GM23338 (cell line): ENCODE measurements around the gene EPSTI1. TPM values are rescaled to one million over a fixed set of nuclear protein-coding genes. Genes with fewer than 3 reads are reported as not detected.

Experiments
- ATAC-seq: fragments of 200-7000 bp; cut with Tn5 transposase; 3 replicates; pipeline ENCODE4 v1.9.1; 2020
- DNase-seq: peaks from one replicate; pipeline ENCODE4 v3.0.0-alpha.2; 2015; ENCODE audit warnings: low spot score
- H2AFZ ChIP-seq: fragments of 200-600 bp; sonication (generic); 2 replicates; pipeline ENCODE4 v1.8.0; 2016; ENCODE audit warnings: antibody characterized with exemption, mild to moderate bottlenecking, moderate library complexity
- H3F3A ChIP-seq: fragments of 200-600 bp; sonication (generic); replicated peaks from 2 replicates; pipeline ENCODE4 v1.8.0; 2017; ENCODE audit warnings: antibody characterized with exemption, mixed run types, low read depth
- H3K27ac ChIP-seq: fragments of 200-600 bp; sonication (generic); 2 replicates; pipeline ENCODE4 v1.6.1; 2016; ENCODE audit warnings: low read depth
- H3K27me3 ChIP-seq: fragments of 200-600 bp; sonication (generic); 2 replicates; pipeline ENCODE4 v1.8.0; 2016; ENCODE audit warnings: mild to moderate bottlenecking, mixed run types, moderate library complexity; ENCODE audit not compliant: insufficient read depth
- H3K36me3 ChIP-seq: fragments of 200-600 bp; sonication (generic); 2 replicates; pipeline ENCODE4 v1.8.0; 2016; ENCODE audit warnings: mild to moderate bottlenecking; ENCODE audit not compliant: insufficient read depth
- H3K4me1 ChIP-seq: fragments of 200-600 bp; sonication (generic); 2 replicates; pipeline ENCODE4 v1.8.0; 2016; ENCODE audit warnings: mild to moderate bottlenecking, moderate library complexity; ENCODE audit not compliant: insufficient read depth
- H3K4me2 ChIP-seq: fragments of 200-600 bp; sonication (generic); 2 replicates; pipeline ENCODE4 v1.7.1; 2017; ENCODE audit warnings: mixed run types
- H3K4me3 ChIP-seq: fragments of 200-600 bp; sonication (generic); 2 replicates; pipeline ENCODE4 v1.6.1; 2016; ENCODE audit warnings: mixed run types
- H3K79me2 ChIP-seq: fragments of 200-600 bp; sonication (generic); replicated peaks from 2 replicates; pipeline ENCODE4 v1.8.0; 2017; ENCODE audit warnings: mild to moderate bottlenecking; ENCODE audit not compliant: insufficient read depth
- H3K9me2 ChIP-seq: fragments of 200-600 bp; sonication (generic); 2 replicates; pipeline ENCODE4 v1.8.0; 2017; ENCODE audit not compliant: insufficient read depth
- H4K20me1 ChIP-seq: fragments of 200-600 bp; sonication (generic); replicated peaks from 2 replicates; pipeline ENCODE4 v1.8.0; 2017; ENCODE audit warnings: mild to moderate bottlenecking; ENCODE audit not compliant: insufficient read depth
- H3K27ac Mint-ChIP-seq: 2 replicates; pipeline ENCODE4 v1.8.0; 2020; ENCODE audit warnings: inconsistent platforms, mild to moderate bottlenecking, moderate library complexity, mixed read lengths
- H3K27me3 Mint-ChIP-seq: 3 replicates; pipeline ENCODE4 v1.8.0; 2022; ENCODE audit warnings: low read depth, mild to moderate bottlenecking, moderate library complexity, mixed read lengths, inconsistent platforms; ENCODE audit not compliant: insufficient read depth, poor library complexity
- H3K36me3 Mint-ChIP-seq: 3 replicates; pipeline ENCODE4 v1.8.0; 2021; ENCODE audit warnings: low read depth, mild to moderate bottlenecking, inconsistent platforms, moderate library complexity, mixed read lengths
- H3K4me1 Mint-ChIP-seq: 3 replicates; pipeline ENCODE4 v1.8.0; 2020; ENCODE audit warnings: mild to moderate bottlenecking, inconsistent platforms, mixed read lengths
- H3K4me3 Mint-ChIP-seq: 3 replicates; pipeline ENCODE4 v1.8.0; 2021; ENCODE audit warnings: moderate library complexity, mild to moderate bottlenecking, inconsistent platforms, mixed read lengths
- H3K9me3 Mint-ChIP-seq: 3 replicates; pipeline ENCODE4 v1.8.0; 2020; ENCODE audit warnings: moderate library complexity, mild to moderate bottlenecking, inconsistent platforms, mixed read lengths
- CREB1 ChIP-seq: fragments of 250-450 bp; sonication (Bioruptor Pico); IDR thresholded peaks from 2 replicates; pipeline ENCODE4 v1.5.0; 2020; ENCODE audit warnings: low read depth, mild to moderate bottlenecking, moderate library complexity
- CTCF ChIP-seq, 2 experiments: fragments of 200-600 bp in 1 of 2; sonication (generic) in 1 of 2; conservative IDR thresholded peaks; 2 replicates each; pipeline versions ENCODE4 v1.5.1 to v1.6.1; 2016 to 2017; ENCODE audit warnings: antibody characterized with exemption in 2 of 2, low read depth in 2 of 2, mild to moderate bottlenecking in 2 of 2, moderate library complexity in 1 of 2
- ETS1 ChIP-seq: IDR thresholded peaks from 2 replicates; pipeline ENCODE4 v1.6.1; 2016; ENCODE audit warnings: antibody characterized with exemption
- EZH2 ChIP-seq: fragments of 200-600 bp; sonication (generic); IDR thresholded peaks from one replicate; pipeline ENCODE4 v1.8.0; 2017; ENCODE audit warnings: antibody characterized with exemption, mild to moderate bottlenecking, low read depth; ENCODE audit not compliant: unreplicated experiment
- EZH2phosphoT487 ChIP-seq: fragments of 200-600 bp; sonication (generic); IDR thresholded peaks from one replicate; pipeline ENCODE4 v1.8.1; 2018; ENCODE audit warnings: antibody characterized with exemption; ENCODE audit not compliant: unreplicated experiment
- JUNB ChIP-seq: IDR thresholded peaks from one replicate; pipeline ENCODE4 v1.6.1; 2016; ENCODE audit warnings: antibody characterized with exemption; ENCODE audit not compliant: unreplicated experiment
- NANOG ChIP-seq: IDR thresholded peaks from 2 replicates; pipeline ENCODE4 v1.6.1; 2016; ENCODE audit warnings: antibody characterized with exemption, borderline replicate concordance
- POLR2AphosphoS5 ChIP-seq: IDR thresholded peaks from 2 replicates; pipeline ENCODE4 v1.6.1; 2016; ENCODE audit warnings: antibody characterized with exemption, low read depth
- STAT1 ChIP-seq: IDR thresholded peaks from one replicate; pipeline ENCODE4 v1.6.1; 2016; ENCODE audit warnings: antibody characterized with exemption; ENCODE audit not compliant: unreplicated experiment
- ZNF114 ChIP-seq: fragments of 250-450 bp; sonication (Bioruptor Pico); IDR thresholded peaks from 2 replicates; pipeline ENCODE4 v1.5.0; 2020; ENCODE audit warnings: mild to moderate bottlenecking, moderate library complexity
- ZNF331 ChIP-seq: fragments of 250-450 bp; sonication (Bioruptor Pico); IDR thresholded peaks from 2 replicates; pipeline ENCODE4 v1.5.0; 2020; ENCODE audit warnings: low read depth, mild to moderate bottlenecking, moderate library complexity
- polyA plus RNA-seq: library from polyadenylated mRNA; unstranded; fragments of >200 nt; fragmentation: Nextera tagmentation; extraction: Ambion mirVana; gene quantifications from 2 replicates; pipeline ENCODE4 v1.2.1, GENCODE V29; 2016
- total RNA-seq: library from RNA; depleted of rRNA; stranded (reverse); fragments of >200 nt; shearing (Covaris generic); gene quantifications from 2 replicates; pipeline ENCODE4 v1.2.3, GENCODE V29; 2014
- TF ChIP-seq, protein P1 (sequence below): fragments of 250-450 bp; sonication (Bioruptor Pico); IDR thresholded peaks from 2 replicates; pipeline ENCODE4 v1.5.0; 2020; ENCODE audit warnings: mild to moderate bottlenecking, moderate library complexity
- TF ChIP-seq, protein P2 (sequence below): IDR thresholded peaks from one replicate; pipeline ENCODE4 v1.6.1; 2018; ENCODE audit warnings: antibody characterized with exemption; ENCODE audit not compliant: unreplicated experiment

The EPSTI1 gene
- total and polyA plus RNA-seq, 2 experiments from 2014 or later: 0.10 to 0.68 TPM

DNA sequence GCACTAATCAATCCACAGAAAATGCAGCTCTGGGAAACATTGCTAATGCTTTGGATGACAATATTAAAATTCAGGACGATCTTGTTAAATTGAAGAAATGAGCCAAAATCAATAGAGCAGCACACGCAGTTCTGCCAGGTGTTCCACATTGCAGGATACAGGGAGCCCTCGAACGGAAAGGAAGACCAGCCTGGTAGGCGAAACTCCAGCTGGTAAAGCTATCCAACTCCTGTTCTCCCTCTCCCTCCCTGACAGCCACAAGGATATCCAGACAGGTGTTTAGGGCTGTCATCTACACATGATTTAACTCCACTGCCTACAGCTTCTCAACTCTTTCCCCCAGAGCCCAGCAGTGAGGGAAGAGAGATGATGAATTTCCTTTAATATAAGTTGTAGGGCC, 67.7 kb downstream of the EPSTI1 start:
- Mint-ChIP-seq H3K4me1 (no peaks in the 10 kb centered on the region), H3K9me3 (no peaks in the 10 kb centered on the region), H3K4me3 (no peak overlapping the region), H3K27ac (no peak overlapping the region), H3K36me3 (no peaks in the 10 kb centered on the region), H3K27me3 (peaks cover 1% of the 10 kb centered on the region)
- Histone ChIP-seq H4K20me1 (no peaks in the 10 kb centered on the region), H3K9me2 (peaks cover 13% of the 10 kb centered on the region; the same call in 1 of the 2 replicates), H3K36me3 (no peaks in the 10 kb centered on the region), H3K79me2 (no peaks in the 10 kb centered on the region), H3K4me2 (no peak overlapping the region), H2AFZ (no peak overlapping the region), H3F3A (no peaks in the 10 kb centered on the region), H3K27ac (no peak overlapping the region), H3K4me1 (0 out of 2 replicates have a peak, but pooled peaks cover 4% of the 10 kb centered on the region), H3K27me3 (no peaks in the 10 kb centered on the region), H3K4me3 (no peak overlapping the region)
- ATAC-seq (no peak), DNase-seq (no peak)
- TF ChIP-seq EZH2phosphoT487 (no peak), ETS1 (no peak), JUNB (no peak), ZNF331 (CRISPR knock-in tag) (no peak), POLR2AphosphoS5 (no peak), STAT1 (no peak), CREB1 (CRISPR knock-in tag) (no peak), NANOG (no peak), CTCF (conservative IDR thresholded peaks at IDR 0.05; ENCODE audit: low read depth in 2 of 2) (no peak), ZNF114 (no peak), EZH2 (no peak)
- TF ChIP-seq, protein P1, sequence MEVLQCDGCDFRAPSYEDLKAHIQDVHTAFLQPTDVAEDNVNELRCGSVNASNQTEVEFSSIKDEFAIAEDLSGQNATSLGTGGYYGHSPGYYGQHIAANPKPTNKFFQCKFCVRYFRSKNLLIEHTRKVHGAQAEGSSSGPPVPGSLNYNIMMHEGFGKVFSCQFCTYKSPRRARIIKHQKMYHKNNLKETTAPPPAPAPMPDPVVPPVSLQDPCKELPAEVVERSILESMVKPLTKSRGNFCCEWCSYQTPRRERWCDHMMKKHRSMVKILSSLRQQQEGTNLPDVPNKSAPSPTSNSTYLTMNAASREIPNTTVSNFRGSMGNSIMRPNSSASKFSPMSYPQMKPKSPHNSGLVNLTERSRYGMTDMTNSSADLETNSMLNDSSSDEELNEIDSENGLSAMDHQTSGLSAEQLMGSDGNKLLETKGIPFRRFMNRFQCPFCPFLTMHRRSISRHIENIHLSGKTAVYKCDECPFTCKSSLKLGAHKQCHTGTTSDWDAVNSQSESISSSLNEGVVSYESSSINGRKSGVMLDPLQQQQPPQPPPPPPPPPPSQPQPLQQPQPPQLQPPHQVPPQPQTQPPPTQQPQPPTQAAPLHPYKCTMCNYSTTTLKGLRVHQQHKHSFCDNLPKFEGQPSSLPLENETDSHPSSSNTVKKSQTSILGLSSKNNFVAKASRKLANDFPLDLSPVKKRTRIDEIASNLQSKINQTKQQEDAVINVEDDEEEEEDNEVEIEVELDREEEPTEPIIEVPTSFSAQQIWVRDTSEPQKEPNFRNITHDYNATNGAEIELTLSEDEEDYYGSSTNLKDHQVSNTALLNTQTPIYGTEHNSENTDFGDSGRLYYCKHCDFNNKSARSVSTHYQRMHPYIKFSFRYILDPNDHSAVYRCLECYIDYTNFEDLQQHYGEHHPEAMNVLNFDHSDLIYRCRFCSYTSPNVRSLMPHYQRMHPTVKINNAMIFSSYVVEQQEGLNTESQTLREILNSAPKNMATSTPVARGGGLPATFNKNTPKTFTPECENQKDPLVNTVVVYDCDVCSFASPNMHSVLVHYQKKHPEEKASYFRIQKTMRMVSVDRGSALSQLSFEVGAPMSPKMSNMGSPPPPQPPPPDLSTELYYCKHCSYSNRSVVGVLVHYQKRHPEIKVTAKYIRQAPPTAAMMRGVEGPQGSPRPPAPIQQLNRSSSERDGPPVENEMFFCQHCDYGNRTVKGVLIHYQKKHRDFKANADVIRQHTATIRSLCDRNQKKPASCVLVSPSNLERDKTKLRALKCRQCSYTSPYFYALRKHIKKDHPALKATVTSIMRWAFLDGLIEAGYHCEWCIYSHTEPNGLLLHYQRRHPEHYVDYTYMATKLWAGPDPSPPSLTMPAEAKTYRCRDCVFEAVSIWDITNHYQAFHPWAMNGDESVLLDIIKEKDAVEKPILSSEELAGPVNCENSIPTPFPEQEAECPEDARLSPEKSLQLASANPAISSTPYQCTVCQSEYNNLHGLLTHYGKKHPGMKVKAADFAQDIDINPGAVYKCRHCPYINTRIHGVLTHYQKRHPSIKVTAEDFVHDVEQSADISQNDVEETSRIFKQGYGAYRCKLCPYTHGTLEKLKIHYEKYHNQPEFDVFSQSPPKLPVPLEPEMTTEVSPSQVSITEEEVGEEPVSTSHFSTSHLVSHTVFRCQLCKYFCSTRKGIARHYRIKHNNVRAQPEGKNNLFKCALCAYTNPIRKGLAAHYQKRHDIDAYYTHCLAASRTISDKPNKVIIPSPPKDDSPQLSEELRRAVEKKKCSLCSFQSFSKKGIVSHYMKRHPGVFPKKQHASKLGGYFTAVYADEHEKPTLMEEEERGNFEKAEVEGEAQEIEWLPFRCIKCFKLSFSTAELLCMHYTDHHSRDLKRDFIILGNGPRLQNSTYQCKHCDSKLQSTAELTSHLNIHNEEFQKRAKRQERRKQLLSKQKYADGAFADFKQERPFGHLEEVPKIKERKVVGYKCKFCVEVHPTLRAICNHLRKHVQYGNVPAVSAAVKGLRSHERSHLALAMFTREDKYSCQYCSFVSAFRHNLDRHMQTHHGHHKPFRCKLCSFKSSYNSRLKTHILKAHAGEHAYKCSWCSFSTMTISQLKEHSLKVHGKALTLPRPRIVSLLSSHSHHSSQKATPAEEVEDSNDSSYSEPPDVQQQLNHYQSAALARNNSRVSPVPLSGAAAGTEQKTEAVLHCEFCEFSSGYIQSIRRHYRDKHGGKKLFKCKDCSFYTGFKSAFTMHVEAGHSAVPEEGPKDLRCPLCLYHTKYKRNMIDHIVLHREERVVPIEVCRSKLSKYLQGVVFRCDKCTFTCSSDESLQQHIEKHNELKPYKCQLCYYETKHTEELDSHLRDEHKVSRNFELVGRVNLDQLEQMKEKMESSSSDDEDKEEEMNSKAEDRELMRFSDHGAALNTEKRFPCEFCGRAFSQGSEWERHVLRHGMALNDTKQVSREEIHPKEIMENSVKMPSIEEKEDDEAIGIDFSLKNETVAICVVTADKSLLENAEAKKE (CRISPR knock-in tag): no peak
- TF ChIP-seq, protein P2, sequence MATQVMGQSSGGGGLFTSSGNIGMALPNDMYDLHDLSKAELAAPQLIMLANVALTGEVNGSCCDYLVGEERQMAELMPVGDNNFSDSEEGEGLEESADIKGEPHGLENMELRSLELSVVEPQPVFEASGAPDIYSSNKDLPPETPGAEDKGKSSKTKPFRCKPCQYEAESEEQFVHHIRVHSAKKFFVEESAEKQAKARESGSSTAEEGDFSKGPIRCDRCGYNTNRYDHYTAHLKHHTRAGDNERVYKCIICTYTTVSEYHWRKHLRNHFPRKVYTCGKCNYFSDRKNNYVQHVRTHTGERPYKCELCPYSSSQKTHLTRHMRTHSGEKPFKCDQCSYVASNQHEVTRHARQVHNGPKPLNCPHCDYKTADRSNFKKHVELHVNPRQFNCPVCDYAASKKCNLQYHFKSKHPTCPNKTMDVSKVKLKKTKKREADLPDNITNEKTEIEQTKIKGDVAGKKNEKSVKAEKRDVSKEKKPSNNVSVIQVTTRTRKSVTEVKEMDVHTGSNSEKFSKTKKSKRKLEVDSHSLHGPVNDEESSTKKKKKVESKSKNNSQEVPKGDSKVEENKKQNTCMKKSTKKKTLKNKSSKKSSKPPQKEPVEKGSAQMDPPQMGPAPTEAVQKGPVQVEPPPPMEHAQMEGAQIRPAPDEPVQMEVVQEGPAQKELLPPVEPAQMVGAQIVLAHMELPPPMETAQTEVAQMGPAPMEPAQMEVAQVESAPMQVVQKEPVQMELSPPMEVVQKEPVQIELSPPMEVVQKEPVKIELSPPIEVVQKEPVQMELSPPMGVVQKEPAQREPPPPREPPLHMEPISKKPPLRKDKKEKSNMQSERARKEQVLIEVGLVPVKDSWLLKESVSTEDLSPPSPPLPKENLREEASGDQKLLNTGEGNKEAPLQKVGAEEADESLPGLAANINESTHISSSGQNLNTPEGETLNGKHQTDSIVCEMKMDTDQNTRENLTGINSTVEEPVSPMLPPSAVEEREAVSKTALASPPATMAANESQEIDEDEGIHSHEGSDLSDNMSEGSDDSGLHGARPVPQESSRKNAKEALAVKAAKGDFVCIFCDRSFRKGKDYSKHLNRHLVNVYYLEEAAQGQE: no peak
